ENCODE measurements around the gene ARHGEF37. TPM values are rescaled to one million over a fixed set of nuclear protein-coding genes. Genes with fewer than 3 reads are reported as not detected.

The ARHGEF37 gene
- total and polyA plus RNA-seq, 4 donors = 0.71 to 6.1 (median 2.7) TPM

GRCh38 chr5:149641600-149641999, 60.3 kb downstream of the ARHGEF37 start:
- H3K9ac ChIP-seq (ENCODE audit: low read depth in 1 of 2, low read length in 2 of 2) = no peak overlapping the region
- peaks cover 5 to 32% (median 21%) of the 10 kb centered on the region in 4 donors for H3K4me1 ChIP-seq (ENCODE audit: control insufficient read depth in 4 of 4, insufficient read depth in 4 of 4, low read length in 3 of 4)
- no peaks in the 10 kb centered on the region for H3K27me3 ChIP-seq (ENCODE audit: control insufficient read depth in 4 of 4, insufficient read depth in 4 of 4, low read length in 3 of 4)
- TF ChIP-seq NR2F2 (IDR thresholded peaks at IDR 0.05) (no peak), ATF3 (IDR thresholded peaks at IDR 0.05) (no peak), EGR1 (IDR thresholded peaks at IDR 0.05; ENCODE audit: low read depth in 2 of 2) (no peak), SP1 (IDR thresholded peaks at IDR 0.05) (no peak), FOXA2 (IDR thresholded peaks at IDR 0.05) (no peak), MAX (IDR thresholded peaks at IDR 0.05) (no peak), HNF4A (conservative IDR thresholded peaks at IDR 0.05) (no peak), CTCF (IDR thresholded peaks at IDR 0.05; ENCODE audit: low read depth, low read length, missing input control) (no peak), HNF4G (IDR thresholded peaks at IDR 0.05) (no peak), FOXA1 (IDR thresholded peaks at IDR 0.05) (no peak), GABPA (IDR thresholded peaks at IDR 0.05 in 1 of 2, conservative IDR thresholded peaks at IDR 0.05 in 1 of 2) (no peak), REST (IDR thresholded peaks at IDR 0.05) (no peak), JUND (IDR thresholded peaks at IDR 0.05) (no peak)
- no peaks in the 10 kb centered on the region for H3K9me3 ChIP-seq (ENCODE audit: control insufficient read depth in 4 of 4, low read length in 3 of 4)
- no peak for DNase-seq (ENCODE audit: low spot score)
- H3K4me3 ChIP-seq (ENCODE audit: low read depth in 1 of 3, low read length in 3 of 3) = no peak overlapping the region
- 76% methylated on average over 5 of the region's 5 CpGs for WGBS
- no peaks in the 10 kb centered on the region for H3K36me3 ChIP-seq (ENCODE audit: control insufficient read depth in 4 of 4, insufficient read depth in 3 of 4, low read depth in 1 of 4, low read length in 3 of 4)
- H3K27ac ChIP-seq (ENCODE audit: low read depth in 1 of 2, low read length in 2 of 2) = peak overlapping the region in 1 of 2 donors; percentile 98

- DNase-seq (ENCODE audit: low spot score) = no peak
- H3K27me3 ChIP-seq (ENCODE audit: control insufficient read depth in 4 of 4, insufficient read depth in 4 of 4, low read length in 3 of 4) = no peaks in the 10 kb centered on the region
- no peaks in the 10 kb centered on the region for H3K36me3 ChIP-seq (ENCODE audit: control insufficient read depth in 4 of 4, insufficient read depth in 3 of 4, low read depth in 1 of 4, low read length in 3 of 4)
- no peaks in the 10 kb centered on the region for H3K9me3 ChIP-seq (ENCODE audit: control insufficient read depth in 4 of 4, low read length in 3 of 4)
- TF ChIP-seq TAF1 (conservative IDR thresholded peaks at IDR 0.05) (no peak), CTCF (IDR thresholded peaks at IDR 0.05; ENCODE audit: low read depth, low read length, missing input control) (no peak), HNF4A (conservative IDR thresholded peaks at IDR 0.05) (peak in 1 of 2 donors; percentile 15), ZBTB33 (IDR thresholded peaks at IDR 0.05) (no peak), ATF3 (IDR thresholded peaks at IDR 0.05) (no peak), SP1 (IDR thresholded peaks at IDR 0.05) (peak; percentile 20), NR2F2 (IDR thresholded peaks at IDR 0.05) (peak; percentile 59), RXRA (IDR thresholded peaks at IDR 0.05) (peak; percentile 73 to 75), EGR1 (IDR thresholded peaks at IDR 0.05; ENCODE audit: low read depth in 2 of 2) (no peak), MAX (IDR thresholded peaks at IDR 0.05) (no peak)
- no peak overlapping the region for H3K4me3 ChIP-seq (ENCODE audit: low read depth in 1 of 3, low read length in 3 of 3)
- WGBS = 75% methylated on average over 6 of the region's 6 CpGs
- H3K4me1 ChIP-seq (ENCODE audit: control insufficient read depth in 4 of 4, insufficient read depth in 4 of 4, low read length in 3 of 4) = peaks cover 5 to 32% (median 21%) of the 10 kb centered on the region in 4 donors
- peak overlapping the region; percentile 27 to 47 for H3K27ac ChIP-seq (ENCODE audit: low read depth in 1 of 2, low read length in 2 of 2)
- no peak overlapping the region for H3K9ac ChIP-seq (ENCODE audit: low read depth in 1 of 2, low read length in 2 of 2)
Observed at GRCh38 chr5:149643781-149644180, 62.5 kb downstream of the ARHGEF37 start.

Data from liver (tissue), 9 donors.